Activated T-cell treated with anti-CD3 and anti-CD28 coated beads, Interleukin-2, amount 50 U/mL, for 1 hour (primary cell): ENCODE measurements around the gene PLXNB1.

Experiments
- DNase-seq: peaks from one replicate; pipeline ENCODE4 v3.0.0-alpha.2; 2020

The PLXNB1 gene

GRCh38 chr3:48356419-48356818, 73.5 kb downstream of the PLXNB1 start:
- no peak for DNase-seq

GRCh38 chr3:48353987-48354386, 75.9 kb downstream of the PLXNB1 start:
- DNase-seq: no peak
